ENCODE results near the gene KIF4A.
"Not testable (repeated sequence)": the region's sequence is repeated elsewhere in the genome, so short reads cannot be mapped to it uniquely, and the experiment has no call there.

Gene KIF4A

DNA sequence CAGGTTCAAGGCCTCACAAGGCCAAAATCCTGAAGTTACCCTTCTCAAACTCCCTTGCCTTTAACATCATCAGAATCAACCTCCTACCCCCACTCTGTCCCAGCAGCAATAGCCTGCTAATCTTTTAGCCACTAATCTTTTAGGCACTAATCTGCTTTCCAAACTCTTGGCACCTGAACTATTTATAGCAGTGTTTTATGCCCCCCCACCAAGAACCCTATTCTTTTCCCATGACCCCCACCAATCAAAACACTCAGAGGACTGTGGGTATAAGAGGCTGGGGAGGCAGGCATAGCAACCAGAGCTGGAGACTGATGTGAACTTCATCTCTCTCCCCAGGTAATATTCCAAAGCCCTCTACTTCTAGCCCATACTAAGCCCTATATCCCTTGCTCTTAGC lies 21.9 kb upstream of the KIF4A start, which contains the start of gene ARR3:
ARR3 (plus strand) TSS at position 301 of the 400 bp plus-strand sequence. CDS start 1,052 bp downstream, outside the sequence.
- Mint-ChIP-seq H3K27ac (no peak within 1 kb of the TSS), H3K36me3 (no peaks in the 10 kb centered on the region), H3K4me3 (no peak within 1 kb of the TSS), H3K4me1 (no peaks in the 10 kb centered on the region), H3K27me3 (no peaks in the 10 kb centered on the region), H3K9me3 (no peaks in the 10 kb centered on the region)

DNA sequence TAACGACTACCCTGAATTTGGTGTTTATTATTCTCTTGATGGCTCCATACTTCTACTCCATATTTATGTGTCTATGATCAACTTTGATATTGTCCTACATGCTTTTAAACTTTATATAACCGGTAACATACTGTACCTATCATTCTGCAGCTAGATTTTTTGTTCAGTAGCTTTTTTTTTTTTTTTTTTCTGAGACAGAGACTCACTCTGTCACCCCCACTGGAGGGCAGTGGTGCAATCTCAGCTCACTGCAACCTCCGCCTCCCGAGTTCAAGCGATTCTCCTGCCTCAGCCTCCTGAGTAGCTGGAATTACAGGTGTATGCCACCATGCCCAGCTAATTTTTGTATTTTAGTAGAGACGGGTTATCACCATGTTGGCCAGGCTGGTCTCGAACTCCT lies 15.9 kb upstream of the KIF4A start:
- not testable (repeated sequence) for H3K27me3 Mint-ChIP-seq, H3K4me3 Mint-ChIP-seq, H3K9me3 Mint-ChIP-seq, H3K4me1 Mint-ChIP-seq, H3K27ac Mint-ChIP-seq, H3K36me3 Mint-ChIP-seq

DNA sequence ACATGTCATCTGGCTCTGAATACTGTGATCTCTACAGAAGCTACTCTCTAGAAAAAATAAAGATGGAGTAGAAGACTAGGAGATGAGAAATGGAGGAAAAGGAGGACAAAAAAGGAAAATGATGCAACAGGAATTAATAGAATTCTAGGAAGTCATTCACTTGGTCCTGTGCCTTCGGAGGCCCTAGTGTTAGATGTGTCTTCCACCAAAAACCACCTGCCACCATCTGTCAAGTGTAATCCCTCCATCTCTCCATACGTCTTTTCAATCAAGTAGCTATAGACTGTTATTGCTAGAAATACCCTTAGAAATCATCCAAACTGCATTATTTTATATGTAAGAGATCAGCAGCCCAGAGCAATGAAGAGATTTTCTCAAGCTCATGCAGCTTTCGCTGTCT lies 10.8 kb upstream of the KIF4A start:
- no peak overlapping the region for H3K4me3 Mint-ChIP-seq
- no peaks in the 10 kb centered on the region for H3K4me1 Mint-ChIP-seq
- H3K27ac Mint-ChIP-seq: no peak overlapping the region
- H3K27me3 Mint-ChIP-seq: no peaks in the 10 kb centered on the region
- peaks cover 9% of the 10 kb centered on the region for H3K36me3 Mint-ChIP-seq
- H3K9me3 Mint-ChIP-seq: no peaks in the 10 kb centered on the region

DNA sequence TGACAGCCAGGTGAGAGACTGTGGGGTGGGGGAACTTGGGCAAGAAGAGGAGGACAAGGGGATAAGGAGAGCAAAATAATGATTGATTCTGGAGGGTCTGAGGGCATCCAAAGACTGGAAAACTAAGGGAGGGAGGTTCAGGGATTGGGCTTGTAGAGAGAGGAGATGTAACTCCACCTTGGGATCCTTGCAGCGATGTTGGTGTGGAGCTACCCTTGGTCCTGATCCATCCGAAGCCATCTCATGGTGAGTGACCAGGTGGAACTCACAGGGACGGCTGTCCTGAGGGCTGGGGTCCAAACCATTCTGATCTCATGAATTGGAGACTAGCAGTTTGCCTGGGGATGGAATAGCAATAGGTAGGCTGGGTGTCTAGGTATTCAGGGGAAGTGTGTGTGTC lies 9.3 kb upstream of the KIF4A start:
- peaks cover 11% of the 10 kb centered on the region for H3K36me3 Mint-ChIP-seq
- no peaks in the 10 kb centered on the region for H3K27me3 Mint-ChIP-seq
- H3K4me1 Mint-ChIP-seq: no peaks in the 10 kb centered on the region
- no peaks in the 10 kb centered on the region for H3K9me3 Mint-ChIP-seq
- H3K4me3 Mint-ChIP-seq: no peak overlapping the region
- H3K27ac Mint-ChIP-seq: no peak overlapping the region

DNA sequence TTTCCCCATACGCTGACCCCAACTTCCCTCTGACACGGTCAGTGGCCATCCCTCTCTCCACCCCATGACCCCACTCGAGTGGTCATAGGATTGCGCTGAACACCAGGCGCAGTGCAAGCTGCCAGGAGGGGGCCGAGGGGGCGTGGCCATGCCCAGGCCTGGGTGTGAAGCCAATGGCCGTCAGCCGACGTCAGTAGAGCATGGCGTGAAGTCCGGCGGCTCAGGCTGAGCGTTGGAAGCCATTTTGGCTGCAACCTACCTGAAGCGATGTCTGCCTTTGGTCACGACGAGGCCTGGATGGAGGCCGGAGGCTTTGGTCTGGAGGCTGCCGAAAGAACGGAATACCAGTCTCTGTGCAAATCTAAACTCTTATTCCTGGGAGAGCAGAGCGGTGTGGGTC lies 8.0 kb upstream of the KIF4A start, which contains the start of gene RAB41:
RAB41 (plus strand) TSS at position 222 of the 400 bp plus-strand sequence; CDS start at position 268, 46 bp downstream.
- Mint-ChIP-seq H3K27ac (no peak within 1 kb of the TSS), H3K4me1 (no peaks in the 10 kb centered on the region), H3K9me3 (no peaks in the 10 kb centered on the region)

DNA sequence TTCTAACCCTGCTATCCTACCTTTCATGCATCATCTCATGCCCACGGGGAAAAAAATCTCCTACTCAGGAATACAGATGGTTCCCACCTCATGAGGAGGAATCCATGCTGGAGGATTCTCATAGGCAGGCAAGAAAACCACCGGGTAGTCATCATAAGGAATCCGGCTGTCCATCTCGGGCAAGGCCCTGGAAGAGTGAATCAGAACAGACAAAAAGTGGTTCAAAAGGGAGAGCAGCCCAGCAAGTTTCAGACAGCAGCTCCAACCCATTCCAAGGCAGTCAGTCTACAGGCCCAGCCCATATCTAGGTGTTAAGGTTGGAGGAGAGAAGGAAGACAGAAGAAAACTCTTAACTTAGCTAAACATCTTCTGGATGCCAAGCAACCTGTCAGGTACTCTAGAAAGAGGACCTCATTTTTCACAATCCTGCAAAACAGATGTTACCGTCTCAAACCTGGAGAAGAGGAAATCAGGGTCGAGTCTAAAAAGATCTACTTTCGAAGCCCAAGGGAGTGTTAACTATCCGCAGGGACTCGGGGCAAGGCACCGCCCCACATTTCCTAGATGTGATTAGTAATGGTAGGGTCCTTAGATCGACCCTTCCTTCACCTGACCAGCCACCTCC lies 624 bp upstream of the KIF4A start:
- no peaks in the 10 kb centered on the region for H3K27me3 Mint-ChIP-seq

More for the DNA sequence above, 8.0 kb upstream of the KIF4A start, which contains the start of gene RAB41:
- Mint-ChIP-seq H3K4me3 (no peak within 1 kb of the TSS), H3K36me3 (peaks cover 11% of the 10 kb centered on the region), H3K27me3 (no peaks in the 10 kb centered on the region)

DNA sequence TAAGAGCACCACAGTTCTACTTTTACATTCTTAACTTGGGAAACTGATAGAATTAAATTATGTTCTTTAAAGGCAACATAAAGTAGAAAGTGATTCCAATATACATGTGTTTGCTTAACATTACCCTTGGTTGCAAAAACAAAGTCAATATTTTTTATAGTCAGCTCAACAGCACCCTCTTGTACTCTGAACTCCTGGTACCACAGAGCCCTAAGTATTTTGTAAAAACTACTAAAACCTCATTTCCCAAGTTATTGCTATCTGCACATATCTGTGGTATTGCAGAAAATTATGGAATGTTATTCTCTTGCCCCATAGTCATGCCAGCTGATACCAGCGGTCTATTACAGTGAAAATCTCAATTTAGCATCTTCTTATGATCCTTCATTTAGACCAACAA lies 2.9 kb downstream of the KIF4A start:
- Mint-ChIP-seq H3K4me1 (peaks cover 11% of the 10 kb centered on the region), H3K4me3 (no peak overlapping the region), H3K27ac (no peak overlapping the region), H3K9me3 (no peaks in the 10 kb centered on the region), H3K36me3 (no peaks in the 10 kb centered on the region), H3K27me3 (no peaks in the 10 kb centered on the region)

More for the DNA sequence above, 624 bp upstream of the KIF4A start:
- H3K27ac Mint-ChIP-seq: peak overlapping the region; percentile 35
- no peaks in the 10 kb centered on the region for H3K9me3 Mint-ChIP-seq
- H3K36me3 Mint-ChIP-seq: peaks cover 2% of the 10 kb centered on the region
- H3K4me1 Mint-ChIP-seq: peaks cover 11% of the 10 kb centered on the region
- peak overlapping the region; percentile 87 for H3K4me3 Mint-ChIP-seq

DNA sequence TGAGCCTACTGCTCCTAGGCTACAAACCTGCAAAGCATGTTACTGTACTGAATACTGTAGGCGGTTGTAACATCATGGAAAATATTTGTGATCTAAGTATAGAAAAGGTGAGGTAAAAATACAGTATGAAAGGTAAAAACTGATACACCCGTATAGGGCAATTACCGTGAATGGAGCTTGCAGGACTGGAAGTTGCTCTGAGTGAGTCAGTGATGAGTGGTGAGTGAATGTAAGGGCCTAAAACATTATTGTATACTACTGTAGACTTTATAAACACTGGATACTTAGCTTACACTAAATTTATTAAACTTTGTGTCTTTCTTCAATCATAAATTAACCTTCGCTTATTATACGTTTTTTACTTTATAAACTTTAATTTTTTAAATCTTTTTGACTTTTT lies 3.7 kb downstream of the KIF4A start:
- Mint-ChIP-seq H3K36me3 (no peaks in the 10 kb centered on the region), H3K4me1 (peaks cover 11% of the 10 kb centered on the region), H3K9me3 (no peaks in the 10 kb centered on the region), H3K27me3 (no peaks in the 10 kb centered on the region), H3K4me3 (no peak overlapping the region), H3K27ac (no peak overlapping the region)

DNA sequence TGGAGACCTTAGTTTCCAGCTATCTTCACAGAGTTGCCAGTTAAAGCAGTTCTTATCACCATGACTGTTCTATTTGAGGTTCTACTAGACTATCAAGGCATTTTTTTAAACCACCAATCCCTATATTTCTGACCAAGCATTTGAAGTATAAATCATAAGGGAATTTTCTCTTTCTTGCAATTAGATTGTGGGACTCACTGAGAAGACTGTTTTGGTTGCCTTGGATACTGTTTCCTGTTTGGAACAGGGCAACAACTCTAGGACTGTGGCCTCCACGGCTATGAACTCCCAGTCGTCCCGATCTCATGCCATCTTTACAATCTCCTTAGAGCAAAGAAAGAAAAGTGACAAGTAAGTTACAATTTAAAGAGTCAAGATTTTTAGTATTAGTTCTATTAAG lies 11.8 kb downstream of the KIF4A start:
- Mint-ChIP-seq H3K27ac (no peak overlapping the region), H3K36me3 (no peaks in the 10 kb centered on the region), H3K9me3 (no peaks in the 10 kb centered on the region), H3K4me1 (peaks cover 4% of the 10 kb centered on the region), H3K27me3 (no peaks in the 10 kb centered on the region), H3K4me3 (no peak overlapping the region)

DNA sequence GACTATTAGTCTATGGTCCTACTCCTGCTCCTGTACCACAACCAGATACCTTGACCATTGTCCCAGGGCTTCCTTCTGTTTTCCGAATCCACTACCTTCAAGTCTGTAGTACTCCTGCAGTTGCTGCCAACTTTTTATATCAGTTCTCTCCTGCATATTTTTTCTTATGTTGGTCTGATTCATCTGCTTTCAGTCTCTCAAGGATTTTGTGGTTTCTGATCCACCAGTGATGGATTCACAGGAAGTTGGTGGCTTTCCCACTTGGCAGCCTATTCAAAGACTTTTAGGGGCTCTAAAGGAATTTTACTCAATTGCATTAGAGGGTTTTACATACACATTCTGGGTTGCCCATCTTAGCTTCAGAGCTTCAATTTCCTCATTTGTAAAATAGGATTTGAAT lies 23.6 kb downstream of the KIF4A start:
- Mint-ChIP-seq H3K36me3 (no peaks in the 10 kb centered on the region), H3K4me3 (no peak overlapping the region), H3K27ac (no peak overlapping the region), H3K9me3 (no peaks in the 10 kb centered on the region), H3K4me1 (no peaks in the 10 kb centered on the region), H3K27me3 (no peaks in the 10 kb centered on the region)

DNA sequence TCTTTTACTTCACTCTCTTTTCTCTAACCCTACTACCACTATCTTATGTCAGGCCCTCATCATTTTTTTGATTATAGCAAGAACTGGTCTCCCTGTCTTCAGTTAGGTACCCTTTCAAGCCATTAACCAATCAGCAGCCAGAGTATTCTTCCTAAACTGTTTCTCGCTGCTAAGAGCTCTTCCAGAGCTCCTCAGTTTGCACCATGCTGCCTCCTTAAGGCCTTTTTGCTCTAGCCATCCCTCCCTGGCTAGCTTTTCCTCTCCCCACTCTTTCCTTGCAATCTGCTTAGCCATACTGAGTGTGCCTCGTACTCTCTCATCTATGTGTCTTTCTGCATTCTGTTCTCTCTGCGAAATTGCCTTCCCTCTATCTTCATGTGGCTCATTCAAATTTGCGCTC lies 32.9 kb downstream of the KIF4A start:
- Mint-ChIP-seq H3K4me3 (no peak overlapping the region), H3K9me3 (no peaks in the 10 kb centered on the region), H3K27ac (no peak overlapping the region), H3K36me3 (no peaks in the 10 kb centered on the region), H3K4me1 (no peaks in the 10 kb centered on the region), H3K27me3 (no peaks in the 10 kb centered on the region)

DNA sequence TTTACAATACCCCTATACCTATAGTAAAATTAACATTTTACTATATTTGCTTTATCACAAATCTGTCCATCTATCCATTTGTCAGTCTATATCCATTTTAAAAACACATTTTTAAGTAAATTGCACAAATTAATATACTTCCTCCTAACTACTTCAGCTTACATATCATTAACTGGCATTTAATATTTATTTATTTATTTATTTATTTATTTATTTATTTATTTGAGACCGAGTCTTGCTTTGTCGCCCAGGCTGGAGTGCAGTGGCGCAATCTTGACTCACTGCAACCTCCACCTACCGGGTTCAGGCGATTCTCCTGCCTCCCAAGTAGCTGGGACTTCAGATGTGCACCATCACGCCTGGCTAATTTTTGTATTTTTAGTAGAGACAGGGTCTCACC lies 33.7 kb downstream of the KIF4A start:
- H3K27ac Mint-ChIP-seq, H3K36me3 Mint-ChIP-seq, H3K4me1 Mint-ChIP-seq, H3K27me3 Mint-ChIP-seq, H3K9me3 Mint-ChIP-seq, H3K4me3 Mint-ChIP-seq: not testable (repeated sequence)

DNA sequence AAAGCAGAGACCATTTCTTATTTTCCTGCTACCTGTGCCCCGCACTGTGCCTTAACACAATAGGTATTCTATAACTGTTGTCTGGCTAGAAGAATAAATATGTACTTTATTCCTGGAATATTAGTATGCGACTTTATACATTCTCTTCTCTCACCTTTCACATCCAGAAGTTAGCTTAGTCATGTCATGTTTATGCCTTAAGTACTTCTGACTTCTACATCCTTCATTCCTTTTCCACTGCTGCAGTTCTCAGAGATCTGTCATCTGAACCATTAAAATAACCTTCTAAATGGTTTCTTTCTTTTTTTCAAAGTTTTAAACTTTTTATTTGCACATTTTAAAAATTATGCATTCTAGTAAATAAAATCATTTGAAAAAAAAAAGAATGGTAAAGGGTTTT lies 34.4 kb downstream of the KIF4A start:
- Mint-ChIP-seq H3K9me3 (no peaks in the 10 kb centered on the region), H3K4me3 (no peak overlapping the region), H3K27ac (peak overlapping the region; percentile 59), H3K27me3 (no peaks in the 10 kb centered on the region), H3K36me3 (no peaks in the 10 kb centered on the region), H3K4me1 (no peaks in the 10 kb centered on the region)

DNA sequence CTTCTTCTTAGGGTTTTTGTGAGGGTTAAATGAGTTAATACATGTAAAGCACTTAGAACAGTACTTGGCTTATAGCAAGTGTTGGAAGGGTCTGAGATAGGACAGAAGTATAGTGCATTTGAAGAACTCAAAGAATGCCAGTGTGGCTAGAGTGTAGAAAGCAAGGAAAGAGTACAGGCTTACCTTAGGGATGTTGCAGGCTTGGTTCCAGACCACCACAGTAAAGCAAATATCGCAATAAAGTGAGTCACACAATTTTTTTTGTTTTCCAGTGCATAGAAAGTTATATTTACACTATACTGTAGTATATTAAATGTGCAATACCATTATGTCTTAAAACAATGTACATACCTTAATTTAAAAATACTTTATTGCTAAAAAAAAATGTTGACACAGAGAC lies 41.3 kb downstream of the KIF4A start:
- H3K27me3 Mint-ChIP-seq: no peaks in the 10 kb centered on the region
- H3K4me3 Mint-ChIP-seq: no peak overlapping the region
- H3K27ac Mint-ChIP-seq: no peak overlapping the region
- H3K9me3 Mint-ChIP-seq: no peaks in the 10 kb centered on the region
- no peaks in the 10 kb centered on the region for H3K36me3 Mint-ChIP-seq
- no peaks in the 10 kb centered on the region for H3K4me1 Mint-ChIP-seq

DNA sequence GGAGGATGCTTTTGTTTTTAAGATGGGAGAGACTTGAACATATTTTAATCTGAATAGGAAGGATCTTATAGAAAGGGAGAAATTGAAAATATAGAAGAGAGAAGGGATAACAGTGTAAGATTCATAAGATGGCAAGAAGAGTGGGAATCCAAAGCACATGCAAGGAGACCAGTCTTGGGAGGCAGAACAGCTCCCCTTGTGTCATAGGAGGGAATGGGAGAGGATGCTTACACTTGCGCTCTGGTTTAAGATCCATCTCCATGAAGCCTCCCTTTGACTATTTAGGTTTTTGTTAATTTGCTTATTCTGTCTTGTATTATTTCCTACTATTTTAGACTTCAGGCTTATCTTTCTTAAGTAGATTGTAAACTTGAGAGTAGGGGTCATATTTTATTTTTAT lies 42.7 kb downstream of the KIF4A start:
- no peaks in the 10 kb centered on the region for H3K27me3 Mint-ChIP-seq
- H3K9me3 Mint-ChIP-seq: no peaks in the 10 kb centered on the region
- no peaks in the 10 kb centered on the region for H3K36me3 Mint-ChIP-seq
- H3K4me3 Mint-ChIP-seq: no peak overlapping the region
- no peak overlapping the region for H3K27ac Mint-ChIP-seq
- H3K4me1 Mint-ChIP-seq: peaks cover 3% of the 10 kb centered on the region

DNA sequence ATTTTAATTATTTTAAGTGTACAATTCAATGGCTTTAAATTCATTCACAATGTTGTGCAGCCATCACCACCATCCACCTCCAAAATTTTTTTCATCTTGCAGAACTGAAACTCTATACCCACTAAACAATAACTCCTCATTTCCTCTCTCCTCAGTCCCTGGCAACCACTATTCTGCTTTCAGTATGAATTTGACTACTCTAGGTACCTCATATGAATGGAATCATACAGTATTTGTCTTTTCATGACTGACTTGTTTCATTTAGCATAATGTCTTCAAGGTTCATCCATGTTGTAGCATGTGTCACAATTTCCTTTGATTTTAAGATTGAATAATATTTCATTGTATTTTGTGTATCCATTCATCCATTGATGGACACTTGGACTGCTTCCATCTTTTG lies 46.9 kb downstream of the KIF4A start:
- H3K36me3 Mint-ChIP-seq: no peaks in the 10 kb centered on the region
- H3K9me3 Mint-ChIP-seq: no peaks in the 10 kb centered on the region
- no peaks in the 10 kb centered on the region for H3K27me3 Mint-ChIP-seq
- H3K4me3 Mint-ChIP-seq: no peak overlapping the region
- H3K27ac Mint-ChIP-seq: no peak overlapping the region
- peaks cover 3% of the 10 kb centered on the region for H3K4me1 Mint-ChIP-seq

DNA sequence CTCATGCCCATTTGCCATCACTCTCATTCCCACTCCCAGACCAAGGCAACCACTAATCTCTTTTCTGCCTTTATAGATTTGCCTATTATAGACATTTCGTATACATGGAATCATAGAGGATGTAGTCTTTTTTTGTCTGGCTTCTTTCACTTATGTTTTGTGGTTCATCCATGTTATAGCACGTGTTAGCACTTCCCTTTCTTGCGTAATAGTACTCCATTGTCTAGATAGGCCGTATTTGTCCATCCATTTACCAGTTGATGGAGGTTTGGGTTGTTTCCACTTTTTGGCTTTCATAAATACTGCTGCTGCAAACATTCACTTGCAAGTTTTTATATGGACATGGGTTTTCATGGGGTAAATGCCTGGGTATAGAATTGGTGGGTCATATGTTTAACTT lies 48.4 kb downstream of the KIF4A start:
- H3K4me1 Mint-ChIP-seq: peaks cover 3% of the 10 kb centered on the region
- no peaks in the 10 kb centered on the region for H3K36me3 Mint-ChIP-seq
- no peak overlapping the region for H3K4me3 Mint-ChIP-seq
- H3K27me3 Mint-ChIP-seq: no peaks in the 10 kb centered on the region
- H3K9me3 Mint-ChIP-seq: no peaks in the 10 kb centered on the region
- no peak overlapping the region for H3K27ac Mint-ChIP-seq

All from activated naive CD4-positive, alpha-beta T cell treated with anti-CD3 and anti-CD28 coated beads, Interleukin-2, amount 50 U/mL, for 24 hours (primary cell).